ENCODE results near the gene SLC33A1.

DNA sequence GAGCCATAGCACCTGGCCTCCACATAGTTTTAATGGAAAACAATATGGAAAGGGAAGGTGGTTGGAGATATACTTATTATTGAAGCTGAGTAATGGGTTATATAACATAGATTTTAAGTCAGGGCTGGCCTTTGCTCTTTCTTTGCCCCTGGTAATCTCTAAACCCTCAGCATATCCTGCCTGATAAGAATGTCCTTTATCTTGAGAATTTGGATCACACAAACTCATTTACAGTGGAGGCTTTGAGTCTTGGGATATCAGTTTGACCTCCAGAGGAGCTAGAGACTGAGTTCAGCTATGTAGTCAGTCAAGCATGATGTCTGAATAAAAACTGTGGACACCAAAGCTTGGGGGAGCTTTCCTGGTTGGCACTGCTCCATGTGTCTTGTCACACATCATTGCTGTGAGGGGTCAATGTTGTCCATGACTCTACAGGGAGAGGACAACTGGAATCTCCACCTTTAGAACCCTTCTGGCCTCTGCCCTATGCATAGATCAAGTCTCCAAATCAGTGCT lies 39.1 kb downstream of the SLC33A1 start:
- TF ChIP-seq, protein P1, sequence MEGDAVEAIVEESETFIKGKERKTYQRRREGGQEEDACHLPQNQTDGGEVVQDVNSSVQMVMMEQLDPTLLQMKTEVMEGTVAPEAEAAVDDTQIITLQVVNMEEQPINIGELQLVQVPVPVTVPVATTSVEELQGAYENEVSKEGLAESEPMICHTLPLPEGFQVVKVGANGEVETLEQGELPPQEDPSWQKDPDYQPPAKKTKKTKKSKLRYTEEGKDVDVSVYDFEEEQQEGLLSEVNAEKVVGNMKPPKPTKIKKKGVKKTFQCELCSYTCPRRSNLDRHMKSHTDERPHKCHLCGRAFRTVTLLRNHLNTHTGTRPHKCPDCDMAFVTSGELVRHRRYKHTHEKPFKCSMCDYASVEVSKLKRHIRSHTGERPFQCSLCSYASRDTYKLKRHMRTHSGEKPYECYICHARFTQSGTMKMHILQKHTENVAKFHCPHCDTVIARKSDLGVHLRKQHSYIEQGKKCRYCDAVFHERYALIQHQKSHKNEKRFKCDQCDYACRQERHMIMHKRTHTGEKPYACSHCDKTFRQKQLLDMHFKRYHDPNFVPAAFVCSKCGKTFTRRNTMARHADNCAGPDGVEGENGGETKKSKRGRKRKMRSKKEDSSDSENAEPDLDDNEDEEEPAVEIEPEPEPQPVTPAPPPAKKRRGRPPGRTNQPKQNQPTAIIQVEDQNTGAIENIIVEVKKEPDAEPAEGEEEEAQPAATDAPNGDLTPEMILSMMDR (IDR thresholded peaks at IDR 0.05), result no peak
- TF ChIP-seq EZH2 (IDR thresholded peaks at IDR 0.05) (no peak), EZH2phosphoT487 (IDR thresholded peaks at IDR 0.05) (no peak)
